ENCODE results near the gene CC2D1B.

Gene CC2D1B, protein sequence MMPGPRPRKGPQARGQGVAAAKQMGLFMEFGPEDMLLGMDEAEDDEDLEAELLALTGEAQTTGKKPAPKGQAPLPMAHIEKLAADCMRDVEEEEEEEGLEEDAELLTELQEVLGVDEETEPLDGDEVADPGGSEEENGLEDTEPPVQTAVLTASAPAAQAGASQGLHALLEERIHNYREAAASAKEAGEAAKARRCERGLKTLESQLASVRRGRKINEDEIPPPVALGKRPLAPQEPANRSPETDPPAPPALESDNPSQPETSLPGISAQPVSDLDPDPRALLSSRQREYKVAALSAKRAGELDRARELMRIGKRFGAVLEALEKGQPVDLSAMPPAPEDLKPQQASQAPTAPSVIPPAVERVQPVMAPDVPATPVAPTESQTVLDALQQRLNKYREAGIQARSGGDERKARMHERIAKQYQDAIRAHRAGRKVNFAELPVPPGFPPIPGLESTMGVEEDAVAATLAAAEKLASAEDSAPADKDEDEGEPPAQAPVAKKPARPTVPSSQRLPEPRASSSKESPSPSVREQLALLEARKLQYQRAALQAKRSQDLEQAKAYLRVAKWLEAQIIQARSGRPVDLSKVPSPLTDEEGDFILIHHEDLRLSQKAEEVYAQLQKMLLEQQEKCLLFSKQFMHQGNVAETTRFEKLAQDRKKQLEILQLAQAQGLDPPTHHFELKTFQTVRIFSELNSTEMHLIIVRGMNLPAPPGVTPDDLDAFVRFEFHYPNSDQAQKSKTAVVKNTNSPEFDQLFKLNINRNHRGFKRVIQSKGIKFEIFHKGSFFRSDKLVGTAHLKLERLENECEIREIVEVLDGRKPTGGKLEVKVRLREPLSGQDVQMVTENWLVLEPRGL

DNA sequence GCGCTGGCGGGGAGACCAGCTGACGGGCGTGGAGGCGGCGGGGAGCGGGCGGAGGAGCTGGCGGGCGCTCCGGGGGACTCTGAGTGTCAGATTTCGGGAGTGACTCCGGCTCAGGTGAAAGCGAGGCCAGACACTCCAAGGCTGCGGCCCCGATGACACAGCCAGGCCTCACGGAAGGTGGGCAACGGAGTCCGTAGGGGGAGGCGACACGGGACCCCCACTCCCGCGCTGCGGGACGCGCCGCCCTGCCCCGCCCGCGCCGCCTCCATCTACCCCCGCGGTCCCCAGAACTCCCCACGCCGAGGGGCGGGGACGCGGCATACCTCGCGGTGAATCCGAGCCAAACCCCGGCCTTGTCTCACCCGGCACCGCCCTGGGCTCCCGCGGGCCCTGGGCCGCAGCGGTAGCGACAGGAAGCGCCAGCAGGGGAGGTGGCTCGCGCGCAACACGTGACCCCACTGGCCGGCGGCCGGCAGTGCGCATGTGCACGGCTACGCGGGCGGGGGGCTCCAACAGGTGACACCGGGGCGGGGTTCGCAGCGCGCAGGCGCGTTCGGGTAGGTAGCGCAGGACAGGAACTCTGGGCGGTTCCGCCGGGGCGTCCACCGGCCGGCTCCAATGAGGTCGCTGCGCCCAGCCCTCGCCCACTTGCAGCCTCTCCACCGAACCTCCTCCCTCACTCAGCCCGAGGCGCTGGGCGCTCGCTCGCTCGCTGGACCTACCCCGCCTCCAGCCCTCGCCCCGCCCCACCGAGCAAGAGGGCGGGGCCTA, at the start of gene CC2D1B:
TSS of gene CC2D1B (minus strand) at position 460 of the 771 bp plus-strand sequence. CDS start 1,585 bp downstream, outside the sequence.
- no peak for TF ChIP-seq JUND (IDR thresholded peaks at IDR 0.05; ENCODE audit: low read depth)
- in situ Hi-C loops (cut with HindIII; ENCODE audit: low pct_unique_long_range_greater_than_20kb, low sequenced_read_pairs) = no loop called here
- peak; percentile 91 to 98 for DNase-seq (ENCODE audit: low read depth in 1 of 2, low spot score in 1 of 2)

DNA sequence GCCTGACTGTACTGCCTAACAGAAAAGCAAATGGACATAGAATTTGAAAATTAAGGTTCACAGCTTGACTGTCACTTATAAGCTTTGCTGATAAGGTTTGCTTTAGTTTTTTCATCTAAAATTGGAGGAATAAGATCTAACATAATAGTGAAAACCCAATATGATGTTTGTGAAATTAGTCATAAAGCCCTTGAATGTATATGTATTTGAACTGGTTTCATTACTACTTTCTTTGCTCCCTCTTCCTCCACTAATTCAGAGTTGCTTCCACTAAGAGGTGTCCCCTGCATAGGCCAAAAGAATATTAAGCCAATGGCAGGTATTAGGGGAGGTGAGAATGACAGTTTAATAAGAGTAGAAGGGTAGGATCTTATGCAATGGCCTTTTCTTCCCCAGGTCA, 48.9 kb upstream of the CC2D1B start:
- in situ Hi-C loops (cut with HindIII; ENCODE audit: low pct_unique_long_range_greater_than_20kb, low sequenced_read_pairs) = no loop called here
- DNase-seq (ENCODE audit: low read depth in 1 of 2, low spot score in 1 of 2) = no peak
- no peak for TF ChIP-seq JUND (IDR thresholded peaks at IDR 0.05; ENCODE audit: low read depth)

DNA sequence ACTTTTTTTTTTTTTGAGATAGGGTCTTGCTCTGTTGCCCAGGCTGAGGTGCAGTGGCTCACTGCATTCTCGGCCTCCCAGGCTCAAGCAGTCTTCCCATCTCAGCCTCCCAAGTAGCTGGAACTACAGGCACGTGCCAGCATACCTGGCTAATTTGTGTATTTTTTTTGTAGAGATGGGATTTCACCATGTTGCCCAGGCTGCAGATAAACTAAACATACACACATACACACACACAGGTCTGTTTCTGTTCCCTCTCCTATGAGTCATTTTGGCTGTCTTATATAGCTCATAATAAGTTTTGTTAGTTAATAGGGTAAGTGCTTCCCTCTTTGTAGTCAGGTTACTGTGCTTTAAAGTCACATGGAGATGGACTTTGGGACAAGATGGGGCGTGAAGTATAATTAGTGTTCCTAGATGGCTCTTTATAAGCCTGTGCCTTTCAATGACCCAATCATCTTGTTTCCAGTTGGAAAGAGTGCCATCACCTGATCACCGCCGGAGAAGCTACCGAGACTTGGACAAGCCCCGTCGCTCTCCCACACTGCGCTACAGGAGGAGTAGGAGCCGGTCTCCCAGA, 47.5 kb upstream of the CC2D1B start:
- in situ Hi-C loops (cut with HindIII; ENCODE audit: low pct_unique_long_range_greater_than_20kb, low sequenced_read_pairs) = no loop called here
- TF ChIP-seq JUND (IDR thresholded peaks at IDR 0.05; ENCODE audit: low read depth) = no peak
- no peak for DNase-seq (ENCODE audit: low read depth in 1 of 2, low spot score in 1 of 2)

DNA sequence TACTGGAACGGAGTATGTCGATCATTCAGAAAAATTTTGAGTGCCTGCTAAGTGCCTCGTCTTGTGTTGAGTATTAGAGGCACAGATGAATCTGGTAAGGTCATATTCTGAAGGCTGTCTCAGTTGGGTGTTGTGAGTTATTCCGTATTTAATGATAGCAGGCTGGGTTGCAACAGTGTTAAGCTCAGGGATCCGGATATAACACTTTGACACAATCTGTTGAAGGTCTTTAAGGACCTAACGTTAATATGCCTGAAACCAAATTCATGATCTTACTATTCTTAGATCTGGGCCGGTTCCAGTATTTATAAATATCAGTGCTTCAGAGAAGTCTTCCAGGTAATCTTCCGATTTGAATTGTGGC, 39.0 kb upstream of the CC2D1B start:
- no peak for TF ChIP-seq JUND (IDR thresholded peaks at IDR 0.05; ENCODE audit: low read depth)
- no peak for DNase-seq (ENCODE audit: low read depth in 1 of 2, low spot score in 1 of 2)
- in situ Hi-C loops (cut with HindIII; ENCODE audit: low pct_unique_long_range_greater_than_20kb, low sequenced_read_pairs) = no loop called here

DNA sequence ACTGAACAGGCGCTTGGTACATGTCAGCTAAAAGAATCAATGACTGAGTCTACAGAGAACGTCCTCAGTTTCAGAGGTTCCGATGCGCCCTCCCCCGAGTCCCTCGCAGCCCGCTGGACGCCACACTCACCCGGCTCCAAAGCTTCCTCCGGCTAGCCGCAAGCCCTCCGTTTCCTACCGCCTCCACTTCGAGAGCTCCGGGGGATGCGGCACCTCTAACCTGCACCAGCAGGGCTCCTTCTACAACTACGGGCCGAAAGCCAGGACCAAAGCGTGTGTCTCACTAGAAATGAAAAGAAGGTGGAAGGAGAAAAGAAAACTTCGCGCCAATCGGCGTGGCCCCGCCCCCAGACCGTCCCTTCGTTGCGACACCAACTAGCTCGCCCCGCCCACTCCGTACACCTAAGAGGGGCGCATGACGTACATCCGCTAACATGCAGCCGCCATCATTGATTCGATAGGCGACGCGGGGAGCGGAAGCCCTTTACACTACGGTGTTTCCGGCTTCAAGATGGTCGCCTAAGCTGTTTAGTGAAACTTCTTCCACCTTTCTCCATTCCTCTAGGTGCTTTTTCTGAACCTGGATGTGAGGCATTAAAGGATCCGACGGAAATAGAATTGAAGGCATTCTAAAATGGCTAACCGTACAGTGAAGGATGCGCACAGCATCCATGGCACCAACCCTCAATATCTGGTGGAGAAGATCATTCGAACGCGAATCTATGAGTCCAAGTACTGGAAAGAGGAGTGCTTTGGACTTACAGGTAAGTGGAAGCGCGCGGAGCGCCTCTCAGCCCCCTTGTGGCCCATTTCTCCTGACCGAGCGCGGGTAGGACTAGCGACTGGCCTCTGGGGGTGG, 38.3 kb upstream of the CC2D1B start, which contains the start of the genes ORC1 and PRPF38A:
TSS of gene ORC1 (minus strand) at position 308 of the 859 bp plus-strand sequence. CDS start 2,200 bp downstream, outside the sequence.
TSS of gene PRPF38A (plus strand) at position 487 of the 859 bp plus-strand sequence. CDS start at position 635, 148 bp downstream.
- TF ChIP-seq JUND (IDR thresholded peaks at IDR 0.05; ENCODE audit: low read depth) = no peak
- in situ Hi-C loops (cut with HindIII; ENCODE audit: low pct_unique_long_range_greater_than_20kb, low sequenced_read_pairs) = no loop called here
- DNase-seq (ENCODE audit: low read depth in 1 of 2, low spot score in 1 of 2) = peak; percentile 71 to 96

DNA sequence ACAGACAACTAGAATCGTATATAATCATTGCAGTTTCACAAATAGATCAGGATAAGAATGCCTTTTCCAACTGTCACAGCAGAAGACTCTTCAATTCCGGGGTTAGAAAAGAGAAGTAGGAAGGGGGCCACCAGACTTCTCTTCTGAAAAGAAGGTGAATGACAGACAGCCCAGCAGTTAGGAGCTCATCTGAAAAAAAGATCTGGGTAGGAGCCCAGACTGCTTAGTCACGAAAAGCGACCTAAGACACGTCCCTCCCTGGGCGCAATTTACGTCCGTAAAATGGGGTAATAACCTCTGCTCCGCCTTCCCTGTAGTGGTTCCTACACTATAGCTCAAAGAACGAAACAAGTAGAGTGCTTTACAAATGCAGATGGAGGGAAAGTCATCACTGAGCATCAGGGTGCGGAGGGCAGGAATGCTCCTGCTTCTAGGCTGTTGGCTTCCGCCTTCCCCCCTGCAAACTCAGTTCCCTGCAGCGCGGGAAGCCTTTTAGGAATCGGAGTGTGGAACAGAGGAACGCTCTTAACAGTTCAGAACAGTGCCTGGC, 37.6 kb upstream of the CC2D1B start:
- DNase-seq (ENCODE audit: low read depth in 1 of 2, low spot score in 1 of 2) = peak; percentile 4 to 41
- in situ Hi-C loops (cut with HindIII; ENCODE audit: low pct_unique_long_range_greater_than_20kb, low sequenced_read_pairs) = no loop called here
- no peak for TF ChIP-seq JUND (IDR thresholded peaks at IDR 0.05; ENCODE audit: low read depth)

DNA sequence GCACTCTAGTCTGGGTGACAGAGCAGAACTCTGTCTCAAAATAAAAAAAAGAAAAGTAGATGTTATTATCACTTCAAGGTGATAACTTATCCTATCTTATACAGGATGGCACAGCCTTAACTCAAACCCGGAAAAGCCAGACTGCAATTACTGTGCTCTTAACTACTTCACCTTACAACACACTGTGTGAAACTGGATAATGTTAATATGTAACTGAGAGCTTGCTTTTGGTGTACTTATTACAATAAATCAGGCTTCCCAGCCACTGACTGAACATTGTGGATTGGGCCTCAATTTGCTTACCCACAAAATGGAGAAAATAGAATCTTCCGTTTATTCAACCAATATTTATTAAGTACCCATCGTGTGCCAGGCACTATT, 36.8 kb upstream of the CC2D1B start:
- DNase-seq (ENCODE audit: low read depth in 1 of 2, low spot score in 1 of 2) = no peak
- in situ Hi-C loops (cut with HindIII; ENCODE audit: low pct_unique_long_range_greater_than_20kb, low sequenced_read_pairs) = no loop called here
- TF ChIP-seq JUND (IDR thresholded peaks at IDR 0.05; ENCODE audit: low read depth) = no peak

DNA sequence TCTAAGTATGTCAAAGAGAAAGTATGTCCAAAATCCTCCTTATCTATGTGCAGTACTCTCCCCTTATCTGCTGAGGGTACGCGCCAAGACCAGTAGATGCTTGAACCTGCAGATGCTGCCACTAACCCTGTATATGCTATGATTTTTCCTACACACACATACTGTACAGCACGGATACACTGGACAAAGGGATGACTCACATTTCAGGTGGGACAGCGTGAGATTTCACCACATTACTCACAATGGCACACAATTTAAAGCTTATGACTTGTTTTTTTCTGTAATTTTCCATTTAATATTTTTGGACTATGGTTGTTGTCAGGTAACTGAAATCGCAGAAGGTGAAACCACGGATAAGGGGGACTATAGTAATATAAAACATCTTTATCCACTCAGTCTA, 34.1 kb upstream of the CC2D1B start:
- DNase-seq (ENCODE audit: low read depth in 1 of 2, low spot score in 1 of 2) = no peak
- TF ChIP-seq JUND (IDR thresholded peaks at IDR 0.05; ENCODE audit: low read depth) = no peak
- in situ Hi-C loops (cut with HindIII; ENCODE audit: low pct_unique_long_range_greater_than_20kb, low sequenced_read_pairs) = no loop called here

DNA sequence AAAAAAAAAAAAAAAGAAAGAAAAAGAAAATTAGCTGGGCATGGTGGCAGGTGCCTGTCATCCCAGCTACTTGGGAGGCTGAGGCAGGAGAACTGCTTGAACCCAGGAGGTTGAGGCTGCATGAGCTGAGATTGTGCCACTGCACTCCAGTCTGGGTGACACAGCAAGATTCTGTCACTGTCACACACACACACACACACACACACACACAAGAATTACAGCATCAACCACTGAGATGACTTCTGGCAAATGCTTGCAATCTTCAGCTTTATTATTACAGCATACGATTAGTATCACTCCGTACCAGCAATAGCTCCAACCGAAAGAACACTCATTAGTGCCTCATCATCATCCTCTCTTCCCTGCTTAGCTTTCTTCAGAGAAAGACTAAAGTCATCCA, 33.6 kb upstream of the CC2D1B start:
- no peak for DNase-seq (ENCODE audit: low read depth in 1 of 2, low spot score in 1 of 2)
- in situ Hi-C loops (cut with HindIII; ENCODE audit: low pct_unique_long_range_greater_than_20kb, low sequenced_read_pairs) = no loop called here
- TF ChIP-seq JUND (IDR thresholded peaks at IDR 0.05; ENCODE audit: low read depth) = no peak

DNA sequence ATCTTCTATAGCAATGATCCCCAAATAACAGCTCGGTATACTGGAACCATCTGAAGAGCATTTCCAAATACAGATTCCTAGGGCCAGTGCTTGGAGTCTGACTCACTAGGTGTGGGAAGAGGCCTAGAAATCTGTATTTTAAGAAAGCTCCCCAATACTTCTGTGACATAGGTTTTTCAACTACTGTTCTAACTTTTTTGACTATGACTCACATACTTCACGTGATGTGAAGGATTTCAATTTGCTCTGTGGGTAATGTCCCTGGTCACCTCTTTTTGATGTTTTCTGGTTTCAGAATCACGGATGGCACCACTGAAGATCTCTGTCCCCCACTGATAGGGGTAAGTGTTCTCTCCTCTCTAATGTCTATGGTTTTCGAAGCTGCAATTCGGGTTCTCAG, 27.2 kb upstream of the CC2D1B start:
- TF ChIP-seq JUND (IDR thresholded peaks at IDR 0.05; ENCODE audit: low read depth) = no peak
- DNase-seq (ENCODE audit: low read depth in 1 of 2, low spot score in 1 of 2) = no peak
- in situ Hi-C loops (cut with HindIII; ENCODE audit: low pct_unique_long_range_greater_than_20kb, low sequenced_read_pairs) = no loop called here

DNA sequence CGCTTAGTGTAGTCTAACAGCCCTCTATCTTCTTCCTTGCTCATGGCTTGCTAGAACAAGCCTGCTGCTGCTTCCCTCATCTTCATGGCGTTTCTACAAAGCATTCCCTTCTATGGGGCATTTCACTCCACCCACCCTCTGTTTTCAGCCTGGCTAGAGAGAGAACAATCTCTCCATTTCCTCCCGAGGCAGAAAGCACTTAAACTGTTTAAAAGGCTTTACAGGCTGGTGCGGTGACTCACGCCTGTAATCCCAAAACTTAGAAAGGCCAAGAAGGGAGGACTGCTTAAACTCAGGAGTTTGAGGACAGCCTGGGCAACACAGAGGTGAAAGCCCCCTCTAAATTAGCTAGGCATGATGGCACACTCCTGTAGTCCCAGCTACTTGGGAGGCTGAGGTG, 20.5 kb upstream of the CC2D1B start:
- no peak for TF ChIP-seq JUND (IDR thresholded peaks at IDR 0.05; ENCODE audit: low read depth)
- DNase-seq (ENCODE audit: low read depth in 1 of 2, low spot score in 1 of 2) = no peak
- in situ Hi-C loops (cut with HindIII; ENCODE audit: low pct_unique_long_range_greater_than_20kb, low sequenced_read_pairs) = no loop called here
